ENCODE results near the gene SNX27.

- TF ChIP-seq CTCF (IDR thresholded peaks at IDR 0.05): no peak
- no peak for TF ChIP-seq ATF3 (CRISPR knock-in tag; conservative IDR thresholded peaks at IDR 0.05)
These were observed 18.1 kb upstream of the SNX27 start for GRCh38 chr1:151593730-151594129.

Measured in WTC11 (cell line).